Epithelial cell of prostate (primary cell): Measurements from ENCODE around the gene TCAF2.
"Not testable (repeated sequence)": the region's sequence is repeated elsewhere in the genome, so short reads cannot be mapped to it uniquely, and the experiment has no call there.

ENCODE experiments used
- DNase-seq: peaks from one replicate; pipeline ENCODE4 v3.0.0-alpha.2; 2011; ENCODE audit warnings: low read depth, low spot score
- H3K27ac ChIP-seq: fragments of 450-650 bp; 2 replicates; pipeline ENCODE4 v1.5.1; 2017; ENCODE audit warnings: mild to moderate bottlenecking

Gene TCAF2

DNA sequence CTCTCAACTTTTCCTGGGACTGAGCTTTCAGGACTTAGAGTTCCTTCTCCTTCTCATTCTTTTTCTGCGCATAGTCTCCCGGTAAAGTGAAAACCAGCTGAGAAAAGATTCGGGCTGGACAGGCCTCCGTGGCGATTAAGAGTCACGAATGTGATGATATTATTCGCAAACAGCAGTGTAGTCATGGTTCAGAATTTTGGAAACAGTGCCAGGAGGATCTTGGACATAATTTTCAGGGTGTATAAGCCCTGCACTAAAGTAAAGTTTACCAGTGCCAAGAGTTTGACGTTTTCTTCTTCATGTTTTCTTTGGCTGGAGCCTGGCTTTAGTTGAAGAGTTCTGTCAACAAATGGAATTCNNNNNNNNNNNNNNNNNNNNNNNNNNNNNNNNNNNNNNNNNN lies 29.7 kb downstream of the TCAF2 start:
- not testable (repeated sequence) for H3K27ac ChIP-seq, DNase-seq
